HG02852 (cell line): ENCODE results near the gene ARHGAP26.

Experiments
- ATAC-seq: cut with Tn5 transposase; IDR thresholded peaks from one replicate; pipeline ENCODE4 v1.9.1; 2021; ENCODE audit warnings: mild to moderate bottlenecking, moderate library complexity; ENCODE audit not compliant: unreplicated experiment

Gene ARHGAP26

GRCh38 chr5:143147902-143148301 lies 377.7 kb downstream of the ARHGAP26 start:
- no peak for ATAC-seq

DNA sequence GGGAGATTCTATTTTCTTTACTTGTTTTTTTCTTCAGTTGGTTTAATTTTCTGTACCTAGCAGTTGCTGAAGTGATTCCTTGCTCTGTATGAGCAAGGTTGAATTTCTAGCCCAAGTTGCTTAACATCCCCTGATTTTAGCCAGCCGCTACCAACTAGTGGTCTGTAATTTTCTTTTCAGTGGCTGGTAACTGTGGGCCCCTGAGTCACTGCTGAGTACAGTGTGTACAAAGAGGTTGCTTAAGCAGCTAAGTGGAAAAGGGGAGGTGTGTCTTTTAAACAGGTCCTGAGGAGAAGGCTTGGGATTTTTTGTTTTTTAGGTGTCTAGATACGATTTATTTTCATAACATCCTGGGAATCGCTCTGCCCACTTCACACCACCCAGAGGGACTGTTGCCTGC lies 378.6 kb downstream of the ARHGAP26 start:
- no peak for ATAC-seq

DNA sequence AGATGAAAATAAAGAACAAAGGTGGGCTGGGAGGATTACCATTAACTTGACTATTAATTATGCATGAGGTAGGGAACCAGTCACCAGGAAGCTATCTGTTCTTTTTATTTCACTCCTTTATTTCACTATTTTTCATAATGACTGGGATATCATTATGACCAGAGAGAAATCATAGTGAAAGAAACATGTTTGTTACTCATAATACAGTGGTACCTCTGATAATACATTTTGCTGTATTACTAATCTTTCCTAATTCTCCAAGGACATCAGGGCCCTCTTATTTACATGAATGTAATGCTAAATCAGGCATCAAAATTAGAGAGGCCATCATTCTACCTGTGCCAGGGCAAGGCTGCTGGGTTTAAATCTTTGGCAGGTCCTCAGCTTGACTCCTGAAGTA lies 379.6 kb downstream of the ARHGAP26 start:
- no peak for ATAC-seq

- no peak for ATAC-seq
These were observed 381.0 kb downstream of the ARHGAP26 start for GRCh38 chr5:143151056-143151700.

GRCh38 chr5:143152445-143152844 lies 382.3 kb downstream of the ARHGAP26 start:
- ATAC-seq: no peak

- ATAC-seq: no peak
These were observed 383.3 kb downstream of the ARHGAP26 start for GRCh38 chr5:143153332-143154119.

- ATAC-seq: no peak
These were observed 384.6 kb downstream of the ARHGAP26 start for GRCh38 chr5:143154510-143155370.

DNA sequence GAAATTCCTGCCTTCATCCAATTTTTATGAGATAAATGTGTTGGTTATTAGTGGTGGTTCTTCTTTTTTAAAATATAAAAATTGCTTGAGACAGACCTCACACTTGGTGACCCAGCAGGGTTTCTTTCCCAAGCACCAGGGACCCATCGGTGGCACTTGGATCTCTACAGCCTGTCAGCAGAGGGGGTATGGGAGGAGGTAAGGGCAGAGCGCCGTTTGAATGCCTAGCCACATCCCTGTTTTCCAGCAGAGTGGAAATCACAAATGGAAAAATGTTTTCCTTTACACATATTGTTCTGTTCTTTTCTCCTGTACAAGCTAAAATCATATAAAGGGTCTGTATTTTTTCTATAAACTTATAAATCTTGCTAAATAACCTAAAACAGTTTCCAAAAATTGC lies 385.3 kb downstream of the ARHGAP26 start:
- no peak for ATAC-seq

- no peak for ATAC-seq
These were observed 385.9 kb downstream of the ARHGAP26 start for GRCh38 chr5:143156086-143156485.

DNA sequence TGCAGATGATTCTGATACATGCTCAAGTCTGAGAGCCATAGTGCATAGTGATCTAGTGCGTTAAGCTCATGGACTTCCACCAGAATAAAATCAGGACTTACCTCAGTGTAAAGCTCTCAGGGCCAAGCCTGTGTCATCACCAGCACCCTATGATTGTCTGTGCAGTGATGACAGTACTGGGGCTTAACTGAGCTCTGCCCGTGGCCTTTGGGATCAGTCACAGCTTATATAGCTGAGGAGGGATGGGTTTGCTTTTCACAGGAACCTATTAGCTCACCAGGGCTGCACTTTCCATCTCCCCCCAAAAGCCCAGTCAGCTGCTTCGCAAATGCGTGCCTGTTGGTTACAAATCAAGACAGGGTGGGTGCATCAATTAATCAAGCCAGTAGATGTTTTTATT lies 386.4 kb downstream of the ARHGAP26 start:
- no peak for ATAC-seq

DNA sequence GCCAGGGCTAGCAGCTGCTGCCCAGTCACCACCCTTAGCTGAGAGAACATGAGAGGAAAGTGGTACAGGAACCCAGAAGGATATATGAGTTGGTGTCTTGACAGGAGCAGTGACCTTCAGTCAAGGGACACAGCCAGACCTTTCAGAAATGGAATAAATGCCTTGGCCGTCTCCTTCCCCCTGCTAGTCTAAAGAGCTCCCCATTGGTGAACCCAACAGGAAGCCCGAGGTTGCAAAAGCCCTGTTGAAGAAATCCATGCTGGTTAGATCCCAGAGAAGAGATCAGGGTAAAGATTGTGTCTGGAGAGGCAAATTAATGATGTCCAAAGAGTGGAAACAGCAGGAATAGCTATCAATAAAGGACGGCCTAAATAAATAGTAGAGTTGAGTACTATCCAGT lies 388.9 kb downstream of the ARHGAP26 start:
- ATAC-seq: no peak

DNA sequence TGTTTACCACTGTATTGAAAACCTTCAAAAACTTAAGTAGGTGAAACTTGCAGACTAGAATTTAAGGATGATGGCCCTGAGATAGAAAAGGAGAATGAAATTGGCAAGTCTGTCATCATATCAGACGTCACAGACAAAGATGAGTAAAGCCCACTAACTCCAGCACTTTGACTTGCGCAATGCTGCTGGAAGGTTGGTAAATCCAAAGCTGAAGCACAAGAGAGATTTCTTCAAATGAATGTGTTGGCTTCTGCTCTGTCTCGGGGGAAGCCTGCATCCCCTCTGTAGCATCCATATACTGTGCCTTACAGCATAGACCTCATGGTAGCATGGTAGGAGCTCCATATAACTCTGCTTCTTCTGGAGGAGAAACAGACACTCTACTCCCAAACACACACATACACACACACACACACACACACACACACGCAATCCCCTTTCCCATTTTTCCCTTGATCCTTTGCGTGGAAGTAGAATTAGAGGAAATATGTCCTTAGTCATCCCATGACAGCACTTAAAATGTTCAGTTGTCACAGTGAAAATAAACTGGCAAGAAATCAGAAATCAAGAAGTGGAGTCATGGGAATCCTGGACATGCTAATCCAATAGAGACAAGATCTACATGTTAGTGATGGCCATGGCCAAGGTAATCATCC lies 391.8 kb downstream of the ARHGAP26 start:
- no peak for ATAC-seq

GRCh38 chr5:143162810-143163209 lies 392.6 kb downstream of the ARHGAP26 start:
- no peak for ATAC-seq

DNA sequence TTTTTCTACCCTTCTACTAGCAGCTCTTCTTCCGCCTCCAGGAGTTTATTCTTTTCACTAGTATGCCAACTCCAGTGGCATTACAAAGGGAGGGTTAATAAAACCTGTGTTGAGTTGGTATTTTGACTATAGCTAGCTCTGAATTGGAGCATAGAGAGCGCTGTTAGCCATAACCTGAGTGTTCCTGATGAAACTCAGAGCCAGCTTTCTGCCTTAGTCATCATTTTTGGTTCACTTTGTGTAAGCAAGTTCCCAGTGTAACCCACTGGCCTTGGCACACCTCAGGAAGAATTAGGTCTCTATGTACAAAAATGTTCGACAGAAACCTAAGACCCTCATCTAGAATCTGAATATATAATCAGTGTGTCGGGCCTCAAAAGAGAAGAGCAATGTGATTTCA lies 394.4 kb downstream of the ARHGAP26 start:
- no peak for ATAC-seq

GRCh38 chr5:143165049-143165880 lies 395.1 kb downstream of the ARHGAP26 start:
- no peak for ATAC-seq

GRCh38 chr5:143166090-143166489 lies 395.9 kb downstream of the ARHGAP26 start:
- no peak for ATAC-seq

GRCh38 chr5:143166661-143167420 lies 396.7 kb downstream of the ARHGAP26 start:
- ATAC-seq: no peak

DNA sequence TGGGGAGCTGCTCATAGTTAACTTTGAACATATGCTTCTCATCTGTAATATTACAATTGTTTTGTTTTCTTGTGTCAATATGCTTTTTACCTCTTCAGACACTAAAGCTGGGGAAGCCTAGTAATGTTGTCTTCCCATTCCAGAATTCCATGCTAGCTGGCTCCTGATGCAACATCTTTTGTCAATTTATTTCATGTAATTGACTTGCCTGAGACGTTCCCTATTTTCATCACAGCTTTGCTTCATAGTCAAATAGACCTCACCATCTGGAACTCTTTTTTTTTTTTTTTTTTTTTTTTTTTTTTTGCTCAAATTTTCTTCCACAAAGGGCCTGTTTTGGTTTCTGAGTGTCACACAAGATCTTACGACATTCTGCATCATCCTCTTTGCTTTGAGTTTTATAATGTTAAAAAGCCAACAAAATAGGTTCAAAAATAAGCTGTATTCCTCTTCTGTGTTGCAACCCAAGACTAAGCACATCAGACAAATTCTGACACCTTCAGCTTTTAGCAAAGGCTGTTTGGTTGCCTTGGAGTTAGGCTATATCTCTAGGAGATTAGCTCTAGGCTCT lies 398.1 kb downstream of the ARHGAP26 start:
- no peak for ATAC-seq
